ENCODE results near the gene IL6.
"Not testable (repeated sequence)": the region's sequence is repeated elsewhere in the genome, so short reads cannot be mapped to it uniquely, and the experiment has no call there.

DNA sequence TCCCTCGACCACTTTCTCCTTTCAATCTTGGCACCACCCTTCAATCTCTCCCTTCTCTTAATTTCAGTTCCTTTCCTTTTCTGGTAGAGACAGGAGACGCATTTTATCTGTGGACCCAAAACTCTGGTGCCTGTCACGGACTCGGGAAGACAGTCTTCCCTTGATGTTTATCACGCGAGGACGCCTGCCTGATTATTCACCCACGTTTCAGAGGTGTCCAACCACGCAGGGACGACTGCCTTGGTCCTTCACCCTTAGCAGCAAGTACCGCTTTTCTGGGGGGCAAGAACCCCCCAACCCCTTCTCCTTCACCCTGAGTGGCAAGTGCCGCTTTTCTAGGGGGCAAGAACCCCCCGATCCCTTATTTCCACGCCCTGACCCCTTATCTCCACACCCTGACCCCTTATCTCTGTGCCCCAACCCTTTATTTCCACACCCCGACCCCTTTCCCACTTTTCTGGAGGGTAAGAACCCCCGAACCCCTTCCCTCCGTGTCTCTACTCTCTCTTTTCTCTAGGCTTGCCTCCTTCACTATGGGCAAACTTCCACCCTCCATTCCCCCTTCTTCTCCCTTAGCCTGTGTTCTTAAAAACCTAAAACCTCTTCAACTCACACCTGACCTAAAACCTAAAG, 22.9 kb upstream of the IL6 start:
- TF ChIP-seq, protein P1, sequence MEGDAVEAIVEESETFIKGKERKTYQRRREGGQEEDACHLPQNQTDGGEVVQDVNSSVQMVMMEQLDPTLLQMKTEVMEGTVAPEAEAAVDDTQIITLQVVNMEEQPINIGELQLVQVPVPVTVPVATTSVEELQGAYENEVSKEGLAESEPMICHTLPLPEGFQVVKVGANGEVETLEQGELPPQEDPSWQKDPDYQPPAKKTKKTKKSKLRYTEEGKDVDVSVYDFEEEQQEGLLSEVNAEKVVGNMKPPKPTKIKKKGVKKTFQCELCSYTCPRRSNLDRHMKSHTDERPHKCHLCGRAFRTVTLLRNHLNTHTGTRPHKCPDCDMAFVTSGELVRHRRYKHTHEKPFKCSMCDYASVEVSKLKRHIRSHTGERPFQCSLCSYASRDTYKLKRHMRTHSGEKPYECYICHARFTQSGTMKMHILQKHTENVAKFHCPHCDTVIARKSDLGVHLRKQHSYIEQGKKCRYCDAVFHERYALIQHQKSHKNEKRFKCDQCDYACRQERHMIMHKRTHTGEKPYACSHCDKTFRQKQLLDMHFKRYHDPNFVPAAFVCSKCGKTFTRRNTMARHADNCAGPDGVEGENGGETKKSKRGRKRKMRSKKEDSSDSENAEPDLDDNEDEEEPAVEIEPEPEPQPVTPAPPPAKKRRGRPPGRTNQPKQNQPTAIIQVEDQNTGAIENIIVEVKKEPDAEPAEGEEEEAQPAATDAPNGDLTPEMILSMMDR (IDR thresholded peaks at IDR 0.05; ENCODE audit: low read length) = not testable (repeated sequence)
- TF ChIP-seq EZH2phosphoT487 (IDR thresholded peaks at IDR 0.05; ENCODE audit: low read length) = not testable (repeated sequence)

Measured in MM.1S (cell line).